Peyer's patch (tissue), 4 donors: ENCODE measurements around the gene EIF4EBP3.

Experiments used
- CTCF ChIP-seq, 6 experiments: fragments of 450-650 bp in 4 of 6; fragments of 200-600 bp in 2 of 6; sonication (generic) in 1 of 6; IDR thresholded peaks; one replicate each; pipeline ENCODE4 v1.5.1; 2017 to 2019; ENCODE audit warnings: antibody characterized with exemption in 6 of 6, mild to moderate bottlenecking in 3 of 6, moderate library complexity in 1 of 6
- POLR2A ChIP-seq, 2 donors: fragments of 450-650 bp; IDR thresholded peaks; one replicate each; pipeline ENCODE4 v1.5.1; 2017; ENCODE audit warnings: antibody characterized with exemption in 2 of 2, mild to moderate bottlenecking in 2 of 2, moderate library complexity in 2 of 2

GRCh38 chr5:140587495-140587894 lies 40.0 kb downstream of the EIF4EBP3 start:
- TF ChIP-seq CTCF (IDR thresholded peaks at IDR 0.05) (no peak), POLR2A (IDR thresholded peaks at IDR 0.05) (no peak)
